ENCODE results near the gene SMS. TPM values are rescaled to one million over a fixed set of nuclear protein-coding genes. Genes with fewer than 3 reads are reported as not detected.

The SMS gene
- total and polyA plus RNA-seq, 2 of the 4 experiments (the other 2 are of a cell fraction) = 176 to 230 TPM

DNA sequence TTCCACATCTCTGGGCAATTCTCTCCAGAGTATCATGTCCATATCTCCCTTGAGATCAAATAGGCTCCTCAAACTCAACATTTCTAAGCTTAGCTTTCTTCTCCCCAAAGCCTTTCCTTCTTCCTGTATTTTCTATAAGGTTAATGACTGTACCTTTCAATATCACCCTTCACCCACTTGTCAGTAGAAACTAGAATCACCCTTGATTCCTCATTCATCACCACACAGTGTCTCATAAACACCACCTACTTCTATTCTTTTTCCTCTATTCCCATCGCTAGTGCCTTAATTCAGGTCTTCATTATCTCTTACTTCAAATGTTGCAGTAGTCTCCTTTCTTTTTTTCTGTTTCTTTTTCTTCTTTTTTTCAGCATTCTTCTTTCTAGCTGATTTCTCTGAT lies 28.3 kb upstream of the SMS start:
- BruUV-seq (replicated peaks) = no TSS peak
- Histone ChIP-seq H3K9me3 (ENCODE audit: control insufficient read depth, insufficient read depth, low read length) (no peaks in the 10 kb centered on the region), H3K56ac (ENCODE audit: extremely low read depth, insufficient read depth, low read length) (no peak overlapping the region), H3K4me2 (ENCODE audit: low read depth, low read length) (no peak overlapping the region), H3K4me1 (ENCODE audit: control insufficient read depth, insufficient read depth, low read length) (no peaks in the 10 kb centered on the region; the same call in 1 of the 2 replicates), H4K8ac (ENCODE audit: low read depth in 2 of 2, low read length in 2 of 2) (no peak overlapping the region), H2BK20ac (ENCODE audit: low read depth, low read length) (no peak overlapping the region), H3K4ac (ENCODE audit: low read depth, low read length) (no peak overlapping the region), H2BK120ac (ENCODE audit: low read depth, low read length) (no peak overlapping the region), H2AFZ (replicated peaks; ENCODE audit: low read length, poor library complexity) (no peak overlapping the region), H3K4me3 (ENCODE audit: insufficient read depth, low read depth, low read length) (no peak overlapping the region), H4K20me1 (ENCODE audit: insufficient read depth, low read length) (no peaks in the 10 kb centered on the region), H3K79me1 (ENCODE audit: low read depth in 1 of 2, low read length in 2 of 2) (no peaks in the 10 kb centered on the region), H3K14ac (replicated peaks; ENCODE audit: low read depth, low read length) (no peak overlapping the region), H3K36me3 (ENCODE audit: control insufficient read depth, insufficient read depth, low read length) (no peaks in the 10 kb centered on the region), H2AK9ac (replicated peaks; ENCODE audit: low read depth, low read length, poor library complexity) (no peak overlapping the region), H4K5ac (ENCODE audit: low read depth, low read length) (no peak overlapping the region), H2BK5ac (ENCODE audit: low read depth, low read length, poor library complexity, severe bottlenecking) (no peak overlapping the region), H2BK15ac (ENCODE audit: low read depth, low read length) (no peak overlapping the region), H4K91ac (ENCODE audit: insufficient read depth, low read depth, low read length) (no peak overlapping the region), H3K9ac (ENCODE audit: low read depth, low read length) (no peak overlapping the region), H3K23ac (ENCODE audit: low read depth, low read length) (no peak overlapping the region), H3K27me3 (ENCODE audit: control insufficient read depth, insufficient read depth, low read length) (no peaks in the 10 kb centered on the region; the same call in 1 of the 2 replicates), H3K18ac (ENCODE audit: low read depth, low read length) (no peak overlapping the region), H3K27ac (ENCODE audit: insufficient read depth, low read length) (no peak overlapping the region), H3K9me1 (ENCODE audit: insufficient read depth, low read length) (no peaks in the 10 kb centered on the region), H2AK5ac (ENCODE audit: low read depth, low read length) (no peak overlapping the region)
- dilution Hi-C loops (cut with HindIII; ENCODE audit: low sequenced_read_pairs, unreplicated experiment) = no loop called here
- DNase-seq (no peak), ATAC-seq (ENCODE audit: low read depth) (no peak)
- in situ Hi-C loops (cut with MboI; ENCODE audit: low sequenced_read_pairs) = no loop called here
- intact Hi-C loops (cut with micrococcal nuclease) = no loop called here
- WGBS, 2 experiments (ENCODE audit: extremely low coverage in 2 of 2, insufficient read length in 1 of 2) = 45 to 100% methylated on average over 1 of the region's 1 CpG
- TF ChIP-seq CEBPB (IDR thresholded peaks at IDR 0.05; ENCODE audit: low read depth, low read length) (no peak), FOS (IDR thresholded peaks at IDR 0.05; ENCODE audit: low read depth, low read length) (no peak), NFE2L2 (IDR thresholded peaks at IDR 0.05; ENCODE audit: low read depth, low read length) (no peak), MAFK (IDR thresholded peaks at IDR 0.05; ENCODE audit: low read depth, low read length) (no peak), POLR2A (IDR thresholded peaks at IDR 0.05; ENCODE audit: low read depth, low read length) (no peak), RAD21 (IDR thresholded peaks at IDR 0.05; ENCODE audit: low read length) (no peak), BHLHE40 (IDR thresholded peaks at IDR 0.05; ENCODE audit: low read depth, low read length) (no peak), RFX5 (IDR thresholded peaks at IDR 0.05; ENCODE audit: low read depth, low read length) (no peak), CHD1 (IDR thresholded peaks at IDR 0.05; ENCODE audit: low read depth, low read length) (no peak), MXI1 (IDR thresholded peaks at IDR 0.05; ENCODE audit: borderline replicate concordance, low read depth, low read length) (no peak), SMC3 (IDR thresholded peaks at IDR 0.05; ENCODE audit: low read depth, low read length) (no peak), MAZ (IDR thresholded peaks at IDR 0.05; ENCODE audit: borderline replicate concordance, low read depth, low read length) (no peak), RCOR1 (IDR thresholded peaks at IDR 0.05; ENCODE audit: insufficient replicate concordance, low read length) (no peak)
- TF ChIP-seq, protein P1, sequence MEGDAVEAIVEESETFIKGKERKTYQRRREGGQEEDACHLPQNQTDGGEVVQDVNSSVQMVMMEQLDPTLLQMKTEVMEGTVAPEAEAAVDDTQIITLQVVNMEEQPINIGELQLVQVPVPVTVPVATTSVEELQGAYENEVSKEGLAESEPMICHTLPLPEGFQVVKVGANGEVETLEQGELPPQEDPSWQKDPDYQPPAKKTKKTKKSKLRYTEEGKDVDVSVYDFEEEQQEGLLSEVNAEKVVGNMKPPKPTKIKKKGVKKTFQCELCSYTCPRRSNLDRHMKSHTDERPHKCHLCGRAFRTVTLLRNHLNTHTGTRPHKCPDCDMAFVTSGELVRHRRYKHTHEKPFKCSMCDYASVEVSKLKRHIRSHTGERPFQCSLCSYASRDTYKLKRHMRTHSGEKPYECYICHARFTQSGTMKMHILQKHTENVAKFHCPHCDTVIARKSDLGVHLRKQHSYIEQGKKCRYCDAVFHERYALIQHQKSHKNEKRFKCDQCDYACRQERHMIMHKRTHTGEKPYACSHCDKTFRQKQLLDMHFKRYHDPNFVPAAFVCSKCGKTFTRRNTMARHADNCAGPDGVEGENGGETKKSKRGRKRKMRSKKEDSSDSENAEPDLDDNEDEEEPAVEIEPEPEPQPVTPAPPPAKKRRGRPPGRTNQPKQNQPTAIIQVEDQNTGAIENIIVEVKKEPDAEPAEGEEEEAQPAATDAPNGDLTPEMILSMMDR (conservative IDR thresholded peaks at IDR 0.05; ENCODE audit: low read depth, low read length) = no peak
- TF ChIP-seq, protein P2, sequence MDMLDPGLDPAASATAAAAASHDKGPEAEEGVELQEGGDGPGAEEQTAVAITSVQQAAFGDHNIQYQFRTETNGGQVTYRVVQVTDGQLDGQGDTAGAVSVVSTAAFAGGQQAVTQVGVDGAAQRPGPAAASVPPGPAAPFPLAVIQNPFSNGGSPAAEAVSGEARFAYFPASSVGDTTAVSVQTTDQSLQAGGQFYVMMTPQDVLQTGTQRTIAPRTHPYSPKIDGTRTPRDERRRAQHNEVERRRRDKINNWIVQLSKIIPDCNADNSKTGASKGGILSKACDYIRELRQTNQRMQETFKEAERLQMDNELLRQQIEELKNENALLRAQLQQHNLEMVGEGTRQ (IDR thresholded peaks at IDR 0.05; ENCODE audit: low read depth, low read length) = no peak
- TF ChIP-seq, protein P3, sequence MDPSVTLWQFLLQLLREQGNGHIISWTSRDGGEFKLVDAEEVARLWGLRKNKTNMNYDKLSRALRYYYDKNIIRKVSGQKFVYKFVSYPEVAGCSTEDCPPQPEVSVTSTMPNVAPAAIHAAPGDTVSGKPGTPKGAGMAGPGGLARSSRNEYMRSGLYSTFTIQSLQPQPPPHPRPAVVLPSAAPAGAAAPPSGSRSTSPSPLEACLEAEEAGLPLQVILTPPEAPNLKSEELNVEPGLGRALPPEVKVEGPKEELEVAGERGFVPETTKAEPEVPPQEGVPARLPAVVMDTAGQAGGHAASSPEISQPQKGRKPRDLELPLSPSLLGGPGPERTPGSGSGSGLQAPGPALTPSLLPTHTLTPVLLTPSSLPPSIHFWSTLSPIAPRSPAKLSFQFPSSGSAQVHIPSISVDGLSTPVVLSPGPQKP (IDR thresholded peaks at IDR 0.05; ENCODE audit: borderline replicate concordance, low read depth, low read length) = no peak
- POLR2A ChIA-PET (ENCODE audit: unreplicated experiment) = no interaction called here
- CTCF ChIA-PET = no interaction called here
